Activated CD4-positive, alpha-beta T cell treated with anti-CD3 and anti-CD28 coated beads, Interleukin-2, amount 10 ng/mL, durations not matched to agents 7 days and 5 days (primary cell): Measurements from ENCODE around the gene WDR91. TPM values are rescaled to one million over a fixed set of nuclear protein-coding genes. Genes with fewer than 3 reads are reported as not detected.

Experiments used
- CTCF ChIA-PET: fragments of 350-600 bp; sonication (Branson Sonifier 250); formaldehyde crosslinking; loops from one replicate; lab custom pipeline; 2021; ENCODE audit warnings: antibody characterized with exemption; lab: Charles Lee
- POLR2A ChIA-PET: fragments of 350-600 bp; sonication (Branson Sonifier 250); formaldehyde crosslinking; loops from one replicate; lab custom pipeline; 2021; ENCODE audit warnings: antibody characterized with exemption; lab: Charles Lee
- DNase-seq: peaks from one replicate; pipeline ENCODE4 v3.0.0-alpha.2; 2020
- H3K27ac Mint-ChIP-seq: one replicate; pipeline ENCODE4 v1.8.0; 2021; ENCODE audit warnings: mild to moderate bottlenecking, moderate library complexity, mixed read lengths
- H3K27me3 Mint-ChIP-seq: one replicate; pipeline ENCODE4 v1.8.0; 2021; ENCODE audit warnings: mixed read lengths
- H3K36me3 Mint-ChIP-seq: one replicate; pipeline ENCODE4 v1.8.0; 2021; ENCODE audit warnings: low read depth, mixed read lengths
- H3K4me1 Mint-ChIP-seq: one replicate; pipeline ENCODE4 v1.8.0; 2021; ENCODE audit warnings: mixed read lengths
- H3K4me3 Mint-ChIP-seq: one replicate; pipeline ENCODE4 v1.8.0; 2021; ENCODE audit warnings: mild to moderate bottlenecking, moderate library complexity, mixed read lengths
- H3K9me3 Mint-ChIP-seq: one replicate; pipeline ENCODE4 v1.8.0; 2021; ENCODE audit warnings: mixed read lengths
- total RNA-seq, 2 experiments: library from RNA; stranded (reverse); gene quantifications; one replicate each; pipeline ENCODE4 v1.2.3, GENCODE V29; 2021

WDR91 gene
- total RNA-seq, 2 experiments from 2014 or later: 15.5 to 17.3 TPM

DNA sequence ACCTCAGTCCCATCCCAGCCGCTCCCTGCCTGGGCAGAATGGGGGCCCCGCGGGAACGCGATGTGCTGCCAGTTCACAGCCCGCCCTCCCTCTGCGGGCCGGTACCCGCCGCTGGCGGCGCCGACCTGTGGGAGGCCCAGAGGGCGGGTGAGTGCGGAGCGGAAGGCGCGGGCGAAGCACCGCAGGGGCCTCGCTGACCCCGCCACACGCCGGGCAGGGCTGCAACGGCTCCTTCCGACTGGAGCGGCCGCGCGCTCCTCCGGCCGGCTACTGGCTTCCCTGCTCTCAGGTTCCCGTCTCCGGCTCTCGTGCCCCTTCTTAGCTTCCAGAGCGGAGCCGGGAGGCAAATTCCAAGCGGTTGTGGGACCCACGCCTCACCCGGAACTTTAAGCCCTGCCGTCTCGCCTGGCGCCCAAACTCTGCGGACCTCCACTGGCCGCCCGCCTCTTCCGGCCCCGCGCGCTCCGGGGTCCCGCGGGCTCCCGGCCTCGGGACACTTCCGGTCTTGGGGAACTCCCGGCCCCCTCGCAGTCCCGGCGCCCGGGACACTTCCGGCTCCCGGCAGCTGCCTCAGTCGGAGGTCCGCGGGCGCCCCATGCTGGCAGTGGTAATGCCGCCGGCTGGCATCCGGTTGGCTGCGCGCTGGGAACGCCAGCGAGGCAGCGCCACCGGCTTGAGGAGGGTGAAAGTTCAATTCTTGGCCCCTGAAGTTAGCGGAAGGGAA is 40.9 kb downstream of the WDR91 start, which contains the start of gene CYREN:
TSS of gene CYREN (minus strand) at position 434 of the 724 bp plus-strand sequence. CDS start 1,785 bp downstream, outside the sequence.
- Mint-ChIP-seq H3K9me3 (no peaks in the 10 kb centered on the region), H3K27me3 (no peaks in the 10 kb centered on the region), H3K36me3 (peaks cover 44% of the 10 kb centered on the region), H3K4me1 (peaks cover 55% of the 10 kb centered on the region), H3K4me3 (peak within 1 kb of the TSS; percentile 90), H3K27ac (peak within 1 kb of the TSS; percentile 96)
- CTCF ChIA-PET: interaction anchor here (0.6 to 2.6 kb wide), 17 partner anchors 10 to 849 kb away, joined by 3 to 21 read pairs (median 3); partner anchors contain the start of gene TMEM140
- POLR2A ChIA-PET: no interaction called here
- peak; percentile 91 for DNase-seq

DNA sequence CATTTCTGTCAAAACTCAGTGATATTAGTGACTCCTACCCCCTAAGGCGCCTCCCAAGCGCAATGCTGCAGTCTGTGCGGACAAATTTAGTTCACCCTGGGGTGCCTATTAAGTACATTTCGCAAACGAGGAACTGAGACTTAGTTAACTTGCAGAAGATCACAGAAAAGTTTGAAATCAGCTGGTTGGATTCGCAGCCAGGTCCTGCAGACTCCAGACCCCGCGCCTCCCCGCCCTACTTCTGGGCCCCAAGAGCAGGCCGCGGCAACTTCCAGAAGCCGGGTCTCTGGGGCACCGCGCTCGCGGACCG is 41.4 kb downstream of the WDR91 start:
- peaks cover 56% of the 10 kb centered on the region for H3K4me1 Mint-ChIP-seq
- ChIA-PET POLR2A (interaction anchor here (1.5 kb wide), 1 partner anchor 22 kb away, joined by 6 read pairs; the partner anchor contains the start of gene TMEM140), CTCF (interaction anchor here (0.7 to 2.6 kb wide), 12 partner anchors 9 to 534 kb away, joined by 3 to 21 read pairs (median 6); partner anchors contain the start of genes AGBL3, TMEM140 and WDR91)
- DNase-seq: no peak
- peak overlapping the region; percentile 96 for H3K27ac Mint-ChIP-seq
- H3K9me3 Mint-ChIP-seq: no peaks in the 10 kb centered on the region
- H3K36me3 Mint-ChIP-seq: peaks cover 49% of the 10 kb centered on the region
- no peaks in the 10 kb centered on the region for H3K27me3 Mint-ChIP-seq
- H3K4me3 Mint-ChIP-seq: peak overlapping the region; percentile 90

DNA sequence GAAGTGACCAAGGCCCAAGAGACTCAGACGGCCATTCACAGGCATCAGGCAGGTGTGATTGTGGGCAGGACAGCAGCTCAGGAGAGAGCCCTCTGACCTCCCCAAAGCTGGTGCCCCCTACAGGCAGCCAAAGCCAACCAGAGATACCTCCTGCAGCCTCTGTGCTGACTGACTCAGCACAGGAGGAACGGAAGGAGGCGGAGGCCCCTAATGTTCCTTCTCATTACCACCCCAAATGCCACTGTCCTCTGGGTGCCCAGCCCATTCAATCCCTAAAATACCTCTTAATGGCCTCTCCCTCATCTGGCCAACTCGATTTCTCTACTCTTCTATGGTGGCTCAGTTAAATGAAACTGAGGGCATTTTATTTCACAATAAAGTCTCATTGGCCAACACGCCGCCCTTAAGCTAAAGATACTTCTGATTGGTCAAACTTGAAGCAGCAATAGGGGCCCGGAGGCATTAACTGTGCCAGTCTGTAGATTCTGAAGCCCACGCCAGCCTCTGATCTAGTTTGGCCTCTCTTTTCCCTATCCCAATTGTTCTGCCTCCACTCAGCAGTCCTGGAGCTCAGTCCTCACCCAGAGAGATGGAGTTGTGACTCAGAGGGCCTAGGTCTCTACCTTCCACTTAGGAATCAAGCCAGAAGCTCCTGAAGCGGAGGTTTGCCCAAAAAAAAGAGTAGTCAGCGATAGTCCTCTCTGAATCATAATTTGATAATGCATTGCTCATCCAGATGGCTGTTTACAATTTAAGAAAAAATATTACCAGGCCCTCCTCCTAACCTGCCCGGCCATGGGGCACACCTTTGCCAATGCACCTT is 42.0 kb downstream of the WDR91 start:
- Mint-ChIP-seq H3K4me3 (peak overlapping the region; percentile 90), H3K9me3 (no peaks in the 10 kb centered on the region), H3K4me1 (peaks cover 56% of the 10 kb centered on the region), H3K27ac (peak overlapping the region; percentile 96), H3K36me3 (peaks cover 52% of the 10 kb centered on the region), H3K27me3 (no peaks in the 10 kb centered on the region)
- ChIA-PET POLR2A (interaction anchor here (0.5 to 1.5 kb wide), 3 partner anchors 21 to 500 kb away, joined by 3 to 6 read pairs (median 3); partner anchors contain the start of gene TMEM140), CTCF (interaction anchor here (0.6 to 2.6 kb wide), 12 partner anchors 9 to 435 kb away, joined by 3 to 21 read pairs (median 8); partner anchors contain the start of genes AGBL3, TMEM140 and WDR91)
- DNase-seq: peak; percentile 61

DNA sequence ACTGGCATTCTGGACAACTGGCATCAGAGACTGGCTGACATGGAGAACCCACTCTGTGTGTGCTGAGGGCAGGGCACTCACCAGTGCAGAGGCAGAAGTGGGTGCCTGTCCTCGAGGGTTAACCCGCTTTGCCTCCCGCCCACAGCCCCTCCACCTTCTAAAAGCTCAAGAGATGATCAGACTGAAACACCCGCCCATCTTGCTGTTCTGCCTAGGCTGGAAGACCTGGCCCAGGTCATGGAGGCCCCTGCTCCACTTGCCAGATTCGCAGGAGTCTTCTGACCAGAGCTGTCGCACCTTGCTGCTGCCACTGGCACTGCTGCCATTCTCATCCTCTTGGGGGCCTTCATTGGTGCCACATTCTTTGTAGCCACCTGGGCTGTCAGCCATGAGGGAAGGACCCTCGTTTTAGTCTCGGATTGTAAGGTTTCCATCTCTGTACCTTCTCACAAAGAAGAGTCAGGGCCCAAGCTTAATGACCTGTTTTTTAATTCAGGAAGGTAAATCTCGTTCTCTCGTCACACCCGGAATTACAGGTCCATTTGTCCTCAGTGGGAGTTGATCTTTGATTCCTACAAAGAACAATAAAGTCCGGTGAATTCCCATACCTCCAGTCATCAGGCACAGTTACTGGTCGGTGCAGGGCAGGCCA is 42.7 kb downstream of the WDR91 start:
- peaks cover 58% of the 10 kb centered on the region for H3K36me3 Mint-ChIP-seq
- CTCF ChIA-PET: interaction anchor here (0.9 to 2.6 kb wide), 9 partner anchors 8 to 434 kb away, joined by 3 to 11 read pairs (median 9); partner anchors contain the start of genes AGBL3, TMEM140 and WDR91

DNA sequence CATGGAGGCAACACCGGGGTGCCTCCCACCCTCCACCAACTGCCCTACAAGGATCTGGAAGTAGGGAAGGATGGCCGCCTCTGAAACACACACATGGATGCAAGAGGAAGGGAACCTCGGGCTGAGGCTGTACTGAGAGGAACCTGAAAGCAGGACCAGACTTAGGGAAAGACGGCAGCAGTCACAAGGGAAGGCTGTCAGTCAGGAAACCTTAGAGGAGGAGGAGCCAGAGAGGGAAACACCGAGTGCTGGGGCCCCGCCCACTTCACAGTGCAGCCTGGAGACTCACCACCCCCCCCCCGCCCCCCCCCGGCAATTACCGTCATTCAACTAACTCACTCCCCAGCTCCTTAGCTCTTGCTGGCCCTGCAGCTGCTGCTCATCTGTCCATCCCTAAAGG is 43.3 kb downstream of the WDR91 start:
- peaks cover 56% of the 10 kb centered on the region for H3K4me1 Mint-ChIP-seq

More for the DNA sequence above, 42.7 kb downstream of the WDR91 start:
- peak overlapping the region; percentile 90 for H3K4me3 Mint-ChIP-seq
- POLR2A ChIA-PET: interaction anchor here (0.9 to 1.5 kb wide), 2 partner anchors 21 to 499 kb away, joined by 3 to 6 read pairs; partner anchors contain the start of gene TMEM140
- H3K27ac Mint-ChIP-seq: peak overlapping the region; percentile 96
- H3K4me1 Mint-ChIP-seq: peaks cover 56% of the 10 kb centered on the region
- no peaks in the 10 kb centered on the region for H3K9me3 Mint-ChIP-seq
- no peaks in the 10 kb centered on the region for H3K27me3 Mint-ChIP-seq
- DNase-seq: no peak

DNA sequence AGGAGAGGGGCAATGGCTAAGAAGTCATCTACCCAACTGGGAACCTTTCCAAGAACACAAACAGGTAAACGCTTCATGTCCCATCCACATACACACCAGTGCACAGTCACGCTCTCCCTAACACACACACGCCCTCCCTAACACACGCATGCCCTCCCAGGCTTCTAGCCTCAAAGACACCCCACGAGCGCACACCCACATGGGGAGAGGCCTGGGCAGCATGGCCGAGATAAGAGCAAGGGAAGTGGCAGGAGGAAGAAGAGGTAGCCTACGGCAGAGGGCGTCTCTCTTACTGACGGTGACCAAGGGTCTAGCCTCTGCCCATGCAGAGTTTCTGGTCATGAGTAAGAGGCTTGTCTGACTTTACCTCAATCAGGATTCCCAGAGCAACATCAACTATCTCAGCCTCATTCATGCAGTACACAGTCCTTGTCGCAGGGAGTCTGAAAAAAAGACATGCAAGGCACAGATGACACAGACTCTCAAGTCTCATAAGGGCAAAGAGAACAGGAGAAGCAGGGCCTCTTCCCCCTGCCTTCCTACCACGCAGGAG is 43.9 kb downstream of the WDR91 start:
- no peak for DNase-seq
- H3K9me3 Mint-ChIP-seq: peaks cover 6% of the 10 kb centered on the region
- POLR2A ChIA-PET: no interaction called here
- CTCF ChIA-PET: interaction anchor here (0.9 to 2.5 kb wide), 2 partner anchors 11 to 181 kb away, joined by 3 to 10 read pairs; partner anchors contain the start of gene AGBL3
- peak overlapping the region; percentile 77 for H3K27ac Mint-ChIP-seq
- H3K4me1 Mint-ChIP-seq: peaks cover 56% of the 10 kb centered on the region
- peaks cover 64% of the 10 kb centered on the region for H3K36me3 Mint-ChIP-seq
- H3K4me3 Mint-ChIP-seq: no peak overlapping the region
- no peaks in the 10 kb centered on the region for H3K27me3 Mint-ChIP-seq

More for the DNA sequence above, 43.3 kb downstream of the WDR91 start:
- Mint-ChIP-seq H3K36me3 (peaks cover 59% of the 10 kb centered on the region), H3K9me3 (peaks cover under 1% of the 10 kb centered on the region), H3K4me3 (no peak overlapping the region), H3K27me3 (no peaks in the 10 kb centered on the region), H3K27ac (peak overlapping the region; percentile 96)
- POLR2A ChIA-PET: no interaction called here
- CTCF ChIA-PET: interaction anchor here (0.9 to 2.5 kb wide), 4 partner anchors 11 to 182 kb away, joined by 3 to 10 read pairs (median 6); partner anchors contain the start of gene AGBL3
- peak; percentile 11 for DNase-seq

DNA sequence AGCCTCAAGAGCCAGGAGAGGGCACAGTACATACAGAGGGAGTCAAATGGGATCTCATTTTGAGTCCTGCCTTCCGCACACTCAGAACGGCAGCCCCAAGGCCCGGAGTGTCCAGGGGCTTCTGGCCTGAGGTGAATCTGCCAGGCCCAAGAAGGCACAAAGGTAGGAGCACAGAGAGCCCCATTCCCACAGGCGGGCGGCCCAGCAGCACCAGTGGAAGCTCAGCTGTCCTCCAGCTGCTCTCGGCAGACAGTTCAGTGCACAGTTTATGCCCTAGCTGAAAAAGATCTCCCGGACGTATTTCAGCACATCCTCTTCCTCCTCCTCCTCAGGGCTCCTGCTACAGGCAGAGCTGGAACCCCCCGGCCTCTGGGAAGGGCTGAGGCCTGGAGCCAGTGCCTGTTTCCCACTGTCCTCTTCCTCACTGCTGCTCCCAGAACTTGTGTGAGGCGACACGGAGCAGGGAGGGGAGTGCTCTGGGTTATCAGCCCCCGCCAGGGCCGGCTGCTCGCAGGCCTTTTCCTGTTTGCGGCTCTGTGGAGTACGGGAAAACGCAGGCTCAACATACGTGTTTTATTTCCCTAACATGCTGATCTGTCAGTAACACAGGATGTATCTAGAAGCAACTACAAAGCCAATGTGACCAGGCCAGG is 44.9 kb downstream of the WDR91 start:
- Mint-ChIP-seq H3K27me3 (no peaks in the 10 kb centered on the region), H3K4me3 (no peak overlapping the region), H3K9me3 (peaks cover 16% of the 10 kb centered on the region), H3K27ac (peak overlapping the region; percentile 64), H3K4me1 (peaks cover 51% of the 10 kb centered on the region), H3K36me3 (peaks cover 73% of the 10 kb centered on the region)
- CTCF ChIA-PET: interaction anchor here (3.0 kb wide), 1 partner anchor 19 kb away, joined by 10 read pairs; the partner anchor contains the start of gene TMEM140
- POLR2A ChIA-PET: interaction anchor here (1.0 kb wide), 1 partner anchor 215 kb away, joined by 3 read pairs; no protein-coding TSS in a partner anchor
- no peak for DNase-seq

DNA sequence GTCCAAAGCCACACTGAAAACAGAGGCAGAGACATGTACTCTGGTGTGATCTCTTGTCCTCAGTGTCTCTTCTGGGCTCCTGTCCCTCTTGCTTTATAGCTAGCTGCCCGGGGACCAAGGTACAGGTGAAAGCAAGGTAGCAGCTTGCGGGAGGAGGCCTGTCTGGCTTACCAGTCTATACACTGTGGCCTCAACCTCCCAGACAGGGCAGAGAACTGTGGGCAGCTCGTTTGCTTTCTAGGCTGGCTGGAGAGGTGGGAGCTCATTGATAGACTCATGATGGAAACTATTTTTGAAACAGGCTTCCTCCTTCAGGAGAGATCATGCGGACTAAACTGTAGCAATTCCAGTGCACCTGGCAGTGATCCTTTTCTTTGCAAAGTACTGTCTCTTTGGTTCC is 45.5 kb downstream of the WDR91 start:
- Mint-ChIP-seq H3K4me3 (no peak overlapping the region), H3K36me3 (peaks cover 79% of the 10 kb centered on the region), H3K27ac (no peak overlapping the region), H3K4me1 (peaks cover 52% of the 10 kb centered on the region), H3K9me3 (peaks cover 17% of the 10 kb centered on the region), H3K27me3 (no peaks in the 10 kb centered on the region)
- no peak for DNase-seq
- ChIA-PET POLR2A (interaction anchor here (1.0 kb wide), 1 partner anchor 214 kb away, joined by 3 read pairs; no protein-coding TSS in a partner anchor), CTCF (interaction anchor here (1.3 to 3.0 kb wide), 2 partner anchors 9 to 18 kb away, joined by 5 to 10 read pairs; partner anchors contain the start of gene TMEM140)

DNA sequence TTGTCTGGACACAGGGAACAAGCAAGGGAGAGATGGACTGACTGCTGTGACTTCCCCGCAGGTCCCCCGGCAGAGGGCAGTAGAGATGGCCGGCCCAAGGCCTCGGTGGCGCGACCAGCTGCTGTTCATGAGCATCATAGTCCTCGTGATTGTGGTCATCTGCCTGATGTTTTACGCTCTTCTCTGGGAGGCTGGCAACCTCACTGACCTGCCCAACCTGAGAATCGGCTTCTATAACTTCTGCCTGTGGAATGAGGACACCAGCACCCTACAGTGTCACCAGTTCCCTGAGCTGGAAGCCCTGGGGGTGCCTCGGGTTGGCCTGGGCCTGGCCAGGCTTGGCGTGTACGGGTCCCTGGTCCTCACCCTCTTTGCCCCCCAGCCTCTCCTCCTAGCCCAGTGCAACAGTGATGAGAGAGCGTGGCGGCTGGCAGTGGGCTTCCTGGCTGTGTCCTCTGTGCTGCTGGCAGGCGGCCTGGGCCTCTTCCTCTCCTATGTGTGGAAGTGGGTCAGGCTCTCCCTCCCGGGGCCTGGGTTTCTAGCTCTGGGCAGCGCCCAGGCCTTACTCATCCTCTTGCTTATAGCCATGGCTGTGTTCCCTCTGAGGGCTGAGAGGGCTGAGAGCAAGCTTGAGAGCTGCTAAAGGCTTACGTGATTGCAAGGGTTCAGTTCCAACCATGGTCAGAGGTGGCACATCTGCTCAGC is 46.8 kb downstream of the WDR91 start:
- Mint-ChIP-seq H3K4me1 (peaks cover 59% of the 10 kb centered on the region), H3K27ac (peak overlapping the region; percentile 50), H3K4me3 (no peak overlapping the region), H3K36me3 (peaks cover 86% of the 10 kb centered on the region), H3K27me3 (no peaks in the 10 kb centered on the region), H3K9me3 (peaks cover 17% of the 10 kb centered on the region)
- ChIA-PET CTCF (interaction anchor here (1.3 to 3.0 kb wide), 4 partner anchors 8 to 178 kb away, joined by 4 to 10 read pairs (median 6); partner anchors contain the start of genes AGBL3 and TMEM140), POLR2A (no interaction called here)
- DNase-seq: no peak

DNA sequence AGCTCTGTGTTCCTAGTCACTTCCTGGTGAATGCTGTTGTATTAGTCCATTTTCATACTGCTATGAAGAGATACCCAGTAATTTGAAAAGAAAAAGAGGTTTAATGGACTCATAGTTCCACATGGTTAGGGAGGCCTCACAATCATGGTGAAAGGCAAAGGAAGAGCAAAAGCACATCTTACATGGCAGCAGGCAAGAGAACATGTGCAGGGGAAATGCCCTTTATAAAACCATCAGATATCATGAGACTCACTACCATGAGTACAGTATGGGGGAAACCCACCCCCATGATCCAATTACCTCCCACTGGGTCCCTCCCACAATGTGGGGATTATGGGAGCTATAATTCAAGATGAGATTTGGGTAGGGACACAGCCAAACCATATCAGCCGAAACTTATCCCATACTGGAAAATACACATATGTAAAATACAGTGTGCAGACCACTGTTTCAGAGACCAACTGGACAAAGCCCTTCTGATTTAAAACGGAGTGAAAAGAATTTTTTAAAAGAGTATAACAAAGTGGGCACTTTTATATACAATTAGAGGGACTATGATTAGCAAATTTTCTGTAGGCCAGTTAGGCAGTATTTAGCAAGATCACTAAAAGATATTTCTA is 48.8 kb downstream of the WDR91 start:
- Mint-ChIP-seq H3K9me3 (peaks cover 20% of the 10 kb centered on the region), H3K36me3 (peaks cover 83% of the 10 kb centered on the region), H3K27me3 (no peaks in the 10 kb centered on the region), H3K27ac (no peak overlapping the region), H3K4me3 (no peak overlapping the region), H3K4me1 (peaks cover 49% of the 10 kb centered on the region)
- DNase-seq: no peak
- POLR2A ChIA-PET: no interaction called here
- CTCF ChIA-PET: no interaction called here
